OCI-M1 (cell line): ENCODE results near the gene TEX10.

ENCODE experiments used
- DNase-seq: peaks from one replicate; lab custom pipeline; 2025; lab: John Stamatoyannopoulos, UW

The TEX10 gene

GRCh38 chr9:100285080-100285479 is 67.7 kb downstream of the TEX10 start:
- DNase-seq = peak; percentile 26

GRCh38 chr9:100284247-100284646 is 68.5 kb downstream of the TEX10 start:
- DNase-seq = no peak

- no peak for DNase-seq
Measured at GRCh38 chr9:100282388-100282719, 70.4 kb downstream of the TEX10 start.

GRCh38 chr9:100281676-100282387 is 70.9 kb downstream of the TEX10 start:
- DNase-seq = peak; percentile 80

GRCh38 chr9:100281066-100281465 is 71.7 kb downstream of the TEX10 start:
- DNase-seq = peak; percentile 45

- DNase-seq = no peak
Measured at GRCh38 chr9:100277166-100277979, 75.4 kb downstream of the TEX10 start.

- no peak for DNase-seq
Measured at GRCh38 chr9:100269656-100270055, 83.1 kb downstream of the TEX10 start.

- no peak for DNase-seq
Measured at GRCh38 chr9:100268271-100268670, 84.5 kb downstream of the TEX10 start.

GRCh38 chr9:100267211-100267610 is 85.5 kb downstream of the TEX10 start:
- DNase-seq = no peak
